HG03039 (cell line): ENCODE measurements around the gene LOXL3.
A peak's percentile ranks its signal among the peaks of the same experiment; 100 is the strongest.
"Not testable (repeated sequence)": the region's sequence is repeated elsewhere in the genome, so short reads cannot be mapped to it uniquely, and the experiment has no call there.

Experiments used
- ATAC-seq: cut with Tn5 transposase; IDR thresholded peaks from one replicate; pipeline ENCODE4 v1.9.1; 2021; ENCODE audit warnings: mild to moderate bottlenecking, moderate library complexity; ENCODE audit not compliant: unreplicated experiment

LOXL3 gene

GRCh38 chr2:74497777-74498499 is 55.8 kb downstream of the LOXL3 start:
- ATAC-seq, result no peak

GRCh38 chr2:74496997-74497776 is 56.6 kb downstream of the LOXL3 start:
- no peak for ATAC-seq

GRCh38 chr2:74495440-74495839 is 58.3 kb downstream of the LOXL3 start:
- no peak for ATAC-seq

- ATAC-seq, result no peak
These were observed 60.2 kb downstream of the LOXL3 start for GRCh38 chr2:74493546-74493945.

- no peak for ATAC-seq
These were observed 61.8 kb downstream of the LOXL3 start for GRCh38 chr2:74491648-74492544.

GRCh38 chr2:74489906-74490305 is 63.8 kb downstream of the LOXL3 start:
- ATAC-seq, result no peak

- no peak for ATAC-seq
These were observed 64.9 kb downstream of the LOXL3 start for GRCh38 chr2:74488643-74489481.

- ATAC-seq, result no peak
These were observed 67.6 kb downstream of the LOXL3 start for GRCh38 chr2:74486141-74486540.

- ATAC-seq, result not testable (repeated sequence)
These were observed 70.0 kb downstream of the LOXL3 start for GRCh38 chr2:74483675-74484164.

GRCh38 chr2:74482801-74483674 is 70.7 kb downstream of the LOXL3 start, which contains the start of the genes CCDC142 and TTC31:
Gene CCDC142, minus strand, starts transcription at chr2:74482998. Its CDS starts 161 bp downstream, at chr2:74482837.
Gene TTC31, plus strand, starts transcription at chr2:74483081. Its CDS starts 15 bp downstream, at chr2:74483096.
- ATAC-seq, result peak; percentile 78
